ENCODE measurements around the gene FBXW10B.
"Not testable (repeated sequence)": the region's sequence is repeated elsewhere in the genome, so short reads cannot be mapped to it uniquely, and the experiment has no call there.

FBXW10B gene

DNA sequence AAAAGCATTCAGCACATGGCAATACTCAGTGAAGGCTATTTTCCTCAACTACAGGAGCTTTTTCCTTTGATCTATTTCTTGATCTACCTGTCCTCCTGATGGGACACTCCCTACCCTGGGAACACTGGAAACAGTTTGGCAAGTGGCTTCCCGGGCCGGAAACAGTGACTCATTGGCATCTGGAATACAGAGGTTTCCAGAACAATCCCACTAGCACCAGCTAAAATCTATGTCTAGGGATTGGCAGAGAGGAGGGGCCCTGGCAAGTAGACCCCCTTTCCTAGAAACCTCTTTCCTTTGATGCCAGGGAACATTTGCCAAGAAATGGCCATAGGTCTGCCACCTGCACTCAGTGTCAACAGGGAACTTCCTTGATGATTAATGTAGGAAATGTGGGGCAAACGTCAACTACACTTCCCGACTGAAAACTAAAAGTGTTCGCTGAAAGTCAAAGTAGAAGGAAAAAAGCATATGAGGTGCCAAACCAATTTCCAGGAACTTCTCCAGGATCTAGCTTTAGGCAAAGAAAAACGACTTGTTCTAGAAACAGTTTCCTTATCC lies 30.4 kb upstream of the FBXW10B start:
- peak overlapping the region; percentile 85 for H3K4me3 ChIP-seq (ENCODE audit: control insufficient read depth, low read depth, low read length)
- TF ChIP-seq, protein P1, sequence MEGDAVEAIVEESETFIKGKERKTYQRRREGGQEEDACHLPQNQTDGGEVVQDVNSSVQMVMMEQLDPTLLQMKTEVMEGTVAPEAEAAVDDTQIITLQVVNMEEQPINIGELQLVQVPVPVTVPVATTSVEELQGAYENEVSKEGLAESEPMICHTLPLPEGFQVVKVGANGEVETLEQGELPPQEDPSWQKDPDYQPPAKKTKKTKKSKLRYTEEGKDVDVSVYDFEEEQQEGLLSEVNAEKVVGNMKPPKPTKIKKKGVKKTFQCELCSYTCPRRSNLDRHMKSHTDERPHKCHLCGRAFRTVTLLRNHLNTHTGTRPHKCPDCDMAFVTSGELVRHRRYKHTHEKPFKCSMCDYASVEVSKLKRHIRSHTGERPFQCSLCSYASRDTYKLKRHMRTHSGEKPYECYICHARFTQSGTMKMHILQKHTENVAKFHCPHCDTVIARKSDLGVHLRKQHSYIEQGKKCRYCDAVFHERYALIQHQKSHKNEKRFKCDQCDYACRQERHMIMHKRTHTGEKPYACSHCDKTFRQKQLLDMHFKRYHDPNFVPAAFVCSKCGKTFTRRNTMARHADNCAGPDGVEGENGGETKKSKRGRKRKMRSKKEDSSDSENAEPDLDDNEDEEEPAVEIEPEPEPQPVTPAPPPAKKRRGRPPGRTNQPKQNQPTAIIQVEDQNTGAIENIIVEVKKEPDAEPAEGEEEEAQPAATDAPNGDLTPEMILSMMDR (conservative IDR thresholded peaks at IDR 0.05; ENCODE audit: control insufficient read depth, insufficient read depth, low read depth, low read length), result no peak
- DNase-seq (ENCODE audit: low read depth), result peak; percentile 62

DNA sequence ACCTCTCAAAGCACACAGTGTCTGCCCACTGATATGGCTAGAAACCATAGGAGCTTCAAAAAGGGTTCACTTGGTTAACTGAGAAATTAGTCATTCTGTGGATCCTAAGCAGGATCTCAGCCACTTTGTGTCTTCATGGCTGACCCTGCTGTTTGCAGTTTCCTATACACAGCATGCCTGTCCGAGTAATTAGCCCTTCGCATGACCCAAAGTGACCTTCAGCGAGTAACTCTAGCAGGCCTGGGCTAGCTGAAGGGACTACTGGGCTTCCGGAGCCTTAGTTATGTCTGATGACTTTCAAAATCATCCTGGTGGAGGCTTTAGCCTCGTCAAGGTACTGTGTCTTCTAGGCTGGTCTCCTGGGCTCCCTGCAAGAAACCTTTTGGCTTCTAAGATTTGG lies 28.9 kb upstream of the FBXW10B start:
- DNase-seq (ENCODE audit: low read depth), result peak; percentile 6
- TF ChIP-seq, protein P1 (conservative IDR thresholded peaks at IDR 0.05; ENCODE audit: control insufficient read depth, insufficient read depth, low read depth, low read length), result no peak
- H3K4me3 ChIP-seq (ENCODE audit: control insufficient read depth, low read depth, low read length), result no peak overlapping the region

GRCh38 chr17:15645942-15646312 lies 26.4 kb upstream of the FBXW10B start:
- H3K4me3 ChIP-seq (ENCODE audit: control insufficient read depth, low read depth, low read length), result not testable (repeated sequence)
- peak; percentile 16 for DNase-seq (ENCODE audit: low read depth)

DNA sequence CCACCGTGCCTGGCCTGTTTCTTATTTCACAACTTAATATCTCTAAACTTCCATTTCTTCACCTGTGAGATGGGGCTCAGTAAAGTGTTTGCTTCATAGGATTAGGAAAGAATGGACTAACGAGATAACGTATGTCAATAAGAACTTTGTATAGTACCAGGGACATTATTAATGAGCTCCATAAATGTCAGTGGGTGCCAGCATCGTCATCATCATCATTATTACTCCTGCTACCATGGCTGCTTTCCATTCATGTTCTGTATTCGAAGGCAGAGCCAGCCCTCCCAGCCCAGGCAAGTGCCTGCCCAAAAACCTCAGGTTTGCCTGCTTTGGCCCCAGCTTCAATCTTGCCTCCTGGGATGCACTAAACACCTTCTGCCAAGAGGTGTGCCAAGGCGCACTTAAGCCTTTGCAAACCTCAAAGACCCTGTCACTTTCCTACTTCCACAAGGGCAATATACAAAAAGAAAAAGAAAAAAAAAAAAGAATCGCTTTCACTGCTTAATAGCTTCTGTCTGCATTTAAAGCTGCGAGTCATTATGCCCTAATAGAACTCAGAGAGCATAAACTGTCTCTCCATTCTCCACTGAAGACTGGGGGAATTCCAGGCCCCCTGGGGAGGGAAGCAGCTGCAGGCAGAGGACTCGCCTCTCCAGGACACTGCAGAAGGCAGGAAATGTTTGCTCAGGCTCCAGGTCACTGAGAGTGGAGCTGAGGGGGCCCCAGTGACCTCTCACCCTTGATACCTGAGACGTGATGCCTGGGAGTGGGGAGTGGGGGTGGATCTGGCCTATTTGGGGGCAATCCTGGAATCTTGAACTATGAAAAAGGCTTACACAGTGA lies 25.8 kb upstream of the FBXW10B start:
- DNase-seq (ENCODE audit: low read depth), result peak; percentile 25
- H3K4me3 ChIP-seq (ENCODE audit: control insufficient read depth, low read depth, low read length), result not testable (repeated sequence)

DNA sequence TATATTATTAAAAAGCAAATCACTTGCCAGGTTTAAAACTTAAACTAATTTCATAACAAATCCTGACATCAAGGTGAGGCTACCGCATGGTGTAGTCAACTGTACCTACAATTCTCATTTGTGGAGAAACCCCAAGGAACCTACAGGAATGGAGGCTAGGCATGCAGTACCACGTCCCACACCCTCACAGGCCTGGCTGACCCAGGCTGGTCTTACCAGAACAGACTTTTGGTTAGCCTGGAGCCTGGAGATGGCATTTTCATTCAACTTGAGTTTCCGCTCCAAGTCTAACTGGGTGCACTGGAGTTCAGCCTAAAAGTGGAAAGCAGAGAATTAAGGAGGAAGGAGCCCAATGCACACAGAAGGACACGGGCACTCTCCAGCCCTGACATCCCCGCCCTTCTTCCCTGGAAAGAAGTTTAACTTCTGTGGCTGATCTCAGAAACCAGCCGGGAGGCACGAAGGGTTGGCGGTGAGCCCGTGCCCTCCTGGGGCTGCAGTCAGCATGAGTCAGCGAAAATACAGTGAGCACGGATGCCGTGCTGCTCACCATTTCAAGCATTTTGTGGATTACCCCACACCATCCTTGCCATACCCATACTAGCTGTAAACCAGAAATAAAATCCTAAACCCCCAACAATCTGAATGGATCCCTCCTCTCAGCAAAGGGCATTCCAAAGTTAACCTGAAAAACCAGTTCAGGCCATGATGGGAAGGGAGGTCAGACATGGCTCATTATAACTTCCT lies 23.2 kb upstream of the FBXW10B start:
- not testable (repeated sequence) for H3K4me3 ChIP-seq (ENCODE audit: control insufficient read depth, low read depth, low read length)

GRCh38 chr17:15642014-15642413 lies 22.5 kb upstream of the FBXW10B start:
- not testable (repeated sequence) for H3K4me3 ChIP-seq (ENCODE audit: control insufficient read depth, low read depth, low read length); DNase-seq (ENCODE audit: low read depth)

More for the DNA sequence above, 23.2 kb upstream of the FBXW10B start:
- not testable (repeated sequence) for DNase-seq (ENCODE audit: low read depth)

DNA sequence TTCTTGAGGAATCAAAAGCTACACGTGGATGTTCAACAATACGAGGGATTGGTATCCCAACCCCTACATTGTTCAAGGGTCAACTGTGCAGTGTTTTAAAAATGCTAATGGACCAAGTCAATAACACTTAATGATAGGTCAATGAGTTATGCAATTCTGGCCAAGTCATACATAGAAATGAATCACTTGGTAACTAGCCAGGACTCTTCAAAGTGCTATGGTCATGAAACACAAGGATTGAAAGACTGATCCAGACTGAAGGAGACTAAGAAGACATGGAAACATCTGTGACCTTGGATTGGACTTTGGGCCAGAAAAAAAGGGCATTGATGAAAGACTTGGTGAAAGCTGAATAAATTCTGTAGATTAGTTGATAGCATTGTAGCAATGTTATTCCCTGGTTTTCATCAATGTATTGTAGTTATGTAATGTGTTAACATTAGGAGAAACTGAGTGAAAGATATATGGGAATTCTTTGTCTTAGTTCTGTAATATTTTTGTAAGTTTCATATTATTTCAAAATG lies 11.5 kb upstream of the FBXW10B start:
- DNase-seq (ENCODE audit: low read depth), result peak; percentile 70
- H3K4me3 ChIP-seq (ENCODE audit: control insufficient read depth, low read depth, low read length), result not testable (repeated sequence)

- H3K4me3 ChIP-seq (ENCODE audit: control insufficient read depth, low read depth, low read length), result not testable (repeated sequence)
- peak; percentile 88 for DNase-seq (ENCODE audit: low read depth)
Measured at GRCh38 chr17:15629991-15630390, 10.5 kb upstream of the FBXW10B start.

- not testable (repeated sequence) for H3K4me3 ChIP-seq (ENCODE audit: control insufficient read depth, low read depth, low read length)
Measured at GRCh38 chr17:15623661-15624209, 4.2 kb upstream of the FBXW10B start.

GRCh38 chr17:15623255-15623654 lies 3.8 kb upstream of the FBXW10B start:
- DNase-seq (ENCODE audit: low read depth); H3K4me3 ChIP-seq (ENCODE audit: control insufficient read depth, low read depth, low read length): not testable (repeated sequence)

More at GRCh38 chr17:15623661-15624209, 4.2 kb upstream of the FBXW10B start:
- DNase-seq (ENCODE audit: low read depth), result peak; percentile 17

GRCh38 chr17:15622124-15622523 lies 2.6 kb upstream of the FBXW10B start:
- not testable (repeated sequence) for H3K4me3 ChIP-seq (ENCODE audit: control insufficient read depth, low read depth, low read length); DNase-seq (ENCODE audit: low read depth)

DNA sequence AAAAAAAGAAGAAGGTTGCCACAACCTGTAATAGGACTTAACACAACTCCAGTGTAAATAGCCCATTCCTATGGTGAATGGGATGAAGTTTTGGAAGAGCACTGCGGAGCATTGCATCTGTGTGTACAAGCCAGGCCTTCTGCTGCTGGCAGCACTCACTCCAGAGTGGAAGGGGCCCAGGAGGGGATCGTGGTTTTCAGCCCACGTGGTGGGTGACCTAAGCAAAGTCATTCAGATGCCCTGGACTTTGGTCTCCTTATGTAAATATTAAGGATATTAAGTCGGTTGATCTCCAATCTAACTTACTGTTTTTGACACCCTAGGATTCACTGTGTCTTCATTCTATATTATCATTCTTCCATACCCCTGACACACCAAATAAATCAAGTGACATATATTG lies 2.7 kb downstream of the FBXW10B start:
- not testable (repeated sequence) for H3K4me3 ChIP-seq (ENCODE audit: control insufficient read depth, low read depth, low read length); DNase-seq (ENCODE audit: low read depth)

GRCh38 chr17:15615850-15616249 lies 3.7 kb downstream of the FBXW10B start:
- not testable (repeated sequence) for H3K4me3 ChIP-seq (ENCODE audit: control insufficient read depth, low read depth, low read length); DNase-seq (ENCODE audit: low read depth)

GRCh38 chr17:15613111-15613510 lies 6.4 kb downstream of the FBXW10B start:
- H3K4me3 ChIP-seq (ENCODE audit: control insufficient read depth, low read depth, low read length); DNase-seq (ENCODE audit: low read depth): not testable (repeated sequence)

DNA sequence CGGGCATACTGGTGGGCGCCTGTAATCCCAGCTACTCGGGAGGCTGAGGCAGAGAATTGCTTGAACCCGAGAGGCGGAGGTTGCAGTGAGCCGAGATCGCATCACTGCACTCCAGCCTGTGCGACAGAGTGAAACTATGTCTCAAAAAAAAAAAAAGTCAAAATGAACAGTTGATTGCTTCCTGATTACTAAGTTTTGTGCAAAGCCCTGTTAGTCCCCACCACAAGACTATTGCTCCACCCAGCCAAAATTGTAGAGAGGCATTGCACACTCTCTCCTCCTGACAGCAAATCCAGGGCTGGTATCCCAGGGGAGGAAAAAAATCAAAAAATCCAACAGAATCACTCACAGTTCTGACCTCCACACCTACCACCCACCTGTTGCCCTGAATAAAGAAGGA lies 26.5 kb downstream of the FBXW10B start:
- DNase-seq (ENCODE audit: low read depth); H3K4me3 ChIP-seq (ENCODE audit: control insufficient read depth, low read depth, low read length): not testable (repeated sequence)

GRCh38 chr17:15591986-15592385 lies 27.5 kb downstream of the FBXW10B start:
- not testable (repeated sequence) for H3K4me3 ChIP-seq (ENCODE audit: control insufficient read depth, low read depth, low read length); DNase-seq (ENCODE audit: low read depth)

All from fibroblast of mammary gland (primary cell).